ENCODE data around the gene SPC24.

DNA sequence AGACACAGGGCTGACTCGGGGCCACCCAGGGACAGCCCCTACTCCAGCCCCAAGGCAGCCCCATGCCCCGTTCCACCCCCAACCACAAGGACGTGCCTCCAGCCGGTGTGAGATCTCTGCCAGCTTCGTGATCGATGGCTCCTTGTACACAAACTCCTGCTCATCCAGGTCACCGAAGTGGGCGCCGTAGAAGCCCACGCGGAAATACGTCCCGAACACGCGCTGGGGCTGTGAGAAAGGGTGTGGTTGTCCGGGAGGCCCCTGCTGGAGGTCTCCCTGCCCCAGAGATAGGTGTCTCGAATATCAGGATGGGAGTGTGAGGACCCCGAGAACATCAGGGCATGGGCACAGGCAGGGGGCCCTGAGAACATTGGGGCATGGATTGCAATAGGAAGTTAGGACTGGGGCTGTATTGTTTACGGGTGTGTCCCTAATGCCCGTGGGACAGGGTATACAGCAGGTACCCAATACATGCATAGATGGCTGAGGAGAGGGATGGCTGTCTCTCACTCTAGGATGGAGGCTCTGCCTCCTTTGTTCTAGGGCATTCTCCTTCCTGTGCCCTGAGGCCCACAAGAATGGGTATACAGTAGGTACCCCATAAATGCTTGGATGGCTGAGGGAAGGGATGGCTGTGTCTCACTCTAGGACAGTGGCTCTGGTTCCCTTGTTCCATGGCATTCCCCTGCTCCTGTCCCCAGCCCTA, 47.1 kb upstream of the SPC24 start:
- TF ChIP-seq POLR2A (IDR thresholded peaks at IDR 0.05): no peak
- TF ChIP-seq, protein P1, sequence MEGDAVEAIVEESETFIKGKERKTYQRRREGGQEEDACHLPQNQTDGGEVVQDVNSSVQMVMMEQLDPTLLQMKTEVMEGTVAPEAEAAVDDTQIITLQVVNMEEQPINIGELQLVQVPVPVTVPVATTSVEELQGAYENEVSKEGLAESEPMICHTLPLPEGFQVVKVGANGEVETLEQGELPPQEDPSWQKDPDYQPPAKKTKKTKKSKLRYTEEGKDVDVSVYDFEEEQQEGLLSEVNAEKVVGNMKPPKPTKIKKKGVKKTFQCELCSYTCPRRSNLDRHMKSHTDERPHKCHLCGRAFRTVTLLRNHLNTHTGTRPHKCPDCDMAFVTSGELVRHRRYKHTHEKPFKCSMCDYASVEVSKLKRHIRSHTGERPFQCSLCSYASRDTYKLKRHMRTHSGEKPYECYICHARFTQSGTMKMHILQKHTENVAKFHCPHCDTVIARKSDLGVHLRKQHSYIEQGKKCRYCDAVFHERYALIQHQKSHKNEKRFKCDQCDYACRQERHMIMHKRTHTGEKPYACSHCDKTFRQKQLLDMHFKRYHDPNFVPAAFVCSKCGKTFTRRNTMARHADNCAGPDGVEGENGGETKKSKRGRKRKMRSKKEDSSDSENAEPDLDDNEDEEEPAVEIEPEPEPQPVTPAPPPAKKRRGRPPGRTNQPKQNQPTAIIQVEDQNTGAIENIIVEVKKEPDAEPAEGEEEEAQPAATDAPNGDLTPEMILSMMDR (IDR thresholded peaks at IDR 0.05): no peak
